ENCODE results near the gene FREM1. TPM values are rescaled to one million over a fixed set of nuclear protein-coding genes. Genes with fewer than 3 reads are reported as not detected.

FREM1 gene
- total RNA-seq, 4 donors from 2014 or later = 2.2 to 12.7 (median 5.7) TPM

DNA sequence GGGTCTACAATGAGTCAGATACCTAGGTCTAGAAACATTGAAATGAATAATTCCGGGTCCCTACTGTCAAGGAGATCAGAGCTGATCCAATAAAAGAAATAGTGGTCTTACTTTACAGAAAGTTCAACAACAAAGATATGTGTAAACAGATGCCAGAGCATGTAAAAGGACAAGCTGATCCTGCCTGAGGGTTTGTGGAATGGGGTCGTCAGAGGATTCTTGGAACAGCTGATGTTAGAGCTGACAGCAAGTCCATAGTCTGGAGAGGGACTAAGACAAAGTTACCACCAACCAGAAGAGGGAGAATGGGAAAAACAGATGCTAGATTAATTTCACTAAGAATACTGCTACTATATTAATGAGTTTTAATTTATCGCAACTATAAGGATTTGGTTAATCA lies 71.5 kb downstream of the FREM1 start:
- DNase-seq = no peak
- Histone ChIP-seq H3K4me3 (no peak overlapping the region), H3K9me3 (no peaks in the 10 kb centered on the region), H3K36me3 (no peaks in the 10 kb centered on the region), H3K4me1 (no peaks in the 10 kb centered on the region), H3K27ac (no peak overlapping the region), H3K27me3 (no peaks in the 10 kb centered on the region)
- 71 to 83% methylated on average over 2 to 3 of the region's 3 CpGs for WGBS, 2 donors (ENCODE audit: low coverage in 1 of 2)
- in situ Hi-C loops (cut with MboI; ENCODE audit: low pct_ligation_motif_present in 1 of 4, low pct_unique_long_range_greater_than_20kb in 1 of 4, low sequenced_read_pairs in 3 of 4) = no loop called here
- TF ChIP-seq POLR2A (IDR thresholded peaks at IDR 0.05) = no peak
- TF ChIP-seq POLR2AphosphoS5 (IDR thresholded peaks at IDR 0.05) = no peak
- TF ChIP-seq, protein P1, sequence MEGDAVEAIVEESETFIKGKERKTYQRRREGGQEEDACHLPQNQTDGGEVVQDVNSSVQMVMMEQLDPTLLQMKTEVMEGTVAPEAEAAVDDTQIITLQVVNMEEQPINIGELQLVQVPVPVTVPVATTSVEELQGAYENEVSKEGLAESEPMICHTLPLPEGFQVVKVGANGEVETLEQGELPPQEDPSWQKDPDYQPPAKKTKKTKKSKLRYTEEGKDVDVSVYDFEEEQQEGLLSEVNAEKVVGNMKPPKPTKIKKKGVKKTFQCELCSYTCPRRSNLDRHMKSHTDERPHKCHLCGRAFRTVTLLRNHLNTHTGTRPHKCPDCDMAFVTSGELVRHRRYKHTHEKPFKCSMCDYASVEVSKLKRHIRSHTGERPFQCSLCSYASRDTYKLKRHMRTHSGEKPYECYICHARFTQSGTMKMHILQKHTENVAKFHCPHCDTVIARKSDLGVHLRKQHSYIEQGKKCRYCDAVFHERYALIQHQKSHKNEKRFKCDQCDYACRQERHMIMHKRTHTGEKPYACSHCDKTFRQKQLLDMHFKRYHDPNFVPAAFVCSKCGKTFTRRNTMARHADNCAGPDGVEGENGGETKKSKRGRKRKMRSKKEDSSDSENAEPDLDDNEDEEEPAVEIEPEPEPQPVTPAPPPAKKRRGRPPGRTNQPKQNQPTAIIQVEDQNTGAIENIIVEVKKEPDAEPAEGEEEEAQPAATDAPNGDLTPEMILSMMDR (IDR thresholded peaks at IDR 0.05) = no peak
- no peak for TF ChIP-seq EP300 (IDR thresholded peaks at IDR 0.05; ENCODE audit: low read depth)
- intact Hi-C loops (cut with DNase I; ENCODE audit: low total_unique reads) = no loop called here

DNA sequence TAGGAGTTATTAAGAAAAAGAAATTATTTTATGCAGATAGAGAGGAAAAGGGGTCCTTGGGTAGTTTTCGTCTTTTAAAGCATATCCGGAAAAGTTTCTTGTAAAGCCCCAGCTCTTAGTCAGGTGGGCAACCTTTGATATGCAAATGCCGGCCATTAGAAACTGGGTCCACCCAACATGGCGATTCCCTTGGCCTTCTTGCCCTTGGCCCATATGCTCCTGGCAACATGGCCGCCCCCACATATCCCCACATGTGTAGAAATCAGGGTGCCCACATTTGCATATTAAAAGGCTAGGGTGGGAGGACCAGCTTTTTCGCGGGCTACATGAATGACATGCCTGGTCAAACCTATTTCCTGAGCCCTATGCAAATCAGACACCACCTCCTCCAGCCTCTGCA lies 73.3 kb downstream of the FREM1 start:
- 93 to 95% methylated on average over 3 to 7 of the region's 7 CpGs for WGBS, 2 donors (ENCODE audit: low coverage in 1 of 2)
- no peak for TF ChIP-seq POLR2AphosphoS5 (IDR thresholded peaks at IDR 0.05)
- no peak for TF ChIP-seq POLR2A (IDR thresholded peaks at IDR 0.05)
- TF ChIP-seq, protein P1 (IDR thresholded peaks at IDR 0.05) = no peak
- TF ChIP-seq EP300 (IDR thresholded peaks at IDR 0.05; ENCODE audit: low read depth) = no peak
- H3K27me3 ChIP-seq = no peaks in the 10 kb centered on the region
- H3K4me1 ChIP-seq = no peaks in the 10 kb centered on the region
- no peaks in the 10 kb centered on the region for H3K36me3 ChIP-seq
- no peak overlapping the region for H3K27ac ChIP-seq
- in situ Hi-C loops (cut with MboI; ENCODE audit: low pct_ligation_motif_present in 1 of 4, low pct_unique_long_range_greater_than_20kb in 1 of 4, low sequenced_read_pairs in 3 of 4) = no loop called here
- intact Hi-C loops (cut with DNase I; ENCODE audit: low total_unique reads) = no loop called here
- no peak overlapping the region for H3K4me3 ChIP-seq
- no peaks in the 10 kb centered on the region for H3K9me3 ChIP-seq
- no peak for DNase-seq

DNA sequence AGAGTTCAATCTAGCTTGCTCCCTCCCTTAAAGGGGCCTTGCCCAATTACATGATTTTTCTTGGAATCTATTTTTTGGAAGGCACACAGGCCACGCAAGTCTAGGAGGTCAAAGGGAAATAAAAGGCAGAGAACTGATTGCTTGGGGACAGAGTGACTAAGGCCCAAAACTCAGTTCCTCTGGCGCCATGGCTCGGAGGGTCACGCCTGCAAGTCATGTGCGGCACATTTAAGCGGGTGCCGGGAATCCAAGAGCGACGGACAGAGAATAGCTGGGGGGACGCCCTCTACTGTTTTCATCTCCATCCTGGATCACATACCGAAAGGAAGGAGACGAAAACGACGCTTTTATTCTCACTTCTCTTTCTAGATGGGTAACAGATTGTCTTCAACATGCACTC lies 78.6 kb downstream of the FREM1 start:
- Histone ChIP-seq H3K9me3 (no peaks in the 10 kb centered on the region), H3K27ac (no peak overlapping the region), H3K4me1 (no peaks in the 10 kb centered on the region), H3K36me3 (no peaks in the 10 kb centered on the region), H3K4me3 (no peak overlapping the region), H3K27me3 (no peaks in the 10 kb centered on the region)
- intact Hi-C loops (cut with DNase I; ENCODE audit: low total_unique reads) (no loop called here), in situ Hi-C loops (cut with MboI; ENCODE audit: low pct_ligation_motif_present in 1 of 4, low pct_unique_long_range_greater_than_20kb in 1 of 4, low sequenced_read_pairs in 3 of 4) (no loop called here)
- DNase-seq = no peak
- TF ChIP-seq, protein P1 (IDR thresholded peaks at IDR 0.05) = no peak
- TF ChIP-seq POLR2AphosphoS5 (IDR thresholded peaks at IDR 0.05) (no peak), POLR2A (IDR thresholded peaks at IDR 0.05) (no peak), EP300 (IDR thresholded peaks at IDR 0.05; ENCODE audit: low read depth) (no peak)
- 87 to 97% methylated on average over 5 to 14 of the region's 14 CpGs for WGBS, 2 donors (ENCODE audit: low coverage in 1 of 2)

DNA sequence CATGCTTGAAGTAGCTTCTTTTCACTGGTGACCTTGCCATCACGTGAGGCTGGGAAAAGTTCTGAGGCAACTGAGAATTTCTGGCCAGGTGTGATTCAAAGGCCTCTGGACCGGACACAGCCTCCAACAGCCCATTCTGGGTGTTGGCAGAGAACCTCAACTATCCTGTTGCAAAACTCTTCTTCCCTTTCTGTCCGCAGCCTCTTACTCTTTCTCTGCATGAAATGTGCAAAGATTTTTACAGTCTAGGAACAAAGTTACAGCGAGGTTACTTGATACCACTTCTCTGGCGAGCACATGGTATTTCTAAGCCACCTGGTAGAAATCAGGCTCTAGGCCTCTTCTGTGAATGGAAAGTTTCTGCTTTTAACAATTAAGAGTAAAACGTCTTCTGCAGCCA lies 79.2 kb downstream of the FREM1 start:
- H3K4me3 ChIP-seq = no peak overlapping the region
- H3K9me3 ChIP-seq = no peaks in the 10 kb centered on the region
- no peaks in the 10 kb centered on the region for H3K36me3 ChIP-seq
- H3K4me1 ChIP-seq = no peaks in the 10 kb centered on the region
- H3K27me3 ChIP-seq = no peaks in the 10 kb centered on the region
- WGBS, 2 donors (ENCODE audit: low coverage in 1 of 2) = 84 to 88% methylated on average over 4 to 6 of the region's 6 CpGs
- TF ChIP-seq EP300 (IDR thresholded peaks at IDR 0.05; ENCODE audit: low read depth) = no peak
- TF ChIP-seq POLR2A (IDR thresholded peaks at IDR 0.05) = no peak
- TF ChIP-seq, protein P1 (IDR thresholded peaks at IDR 0.05) = no peak
- no peak for TF ChIP-seq POLR2AphosphoS5 (IDR thresholded peaks at IDR 0.05)
- in situ Hi-C loops (cut with MboI; ENCODE audit: low pct_ligation_motif_present in 1 of 4, low pct_unique_long_range_greater_than_20kb in 1 of 4, low sequenced_read_pairs in 3 of 4) (no loop called here), intact Hi-C loops (cut with DNase I; ENCODE audit: low total_unique reads) (no loop called here)
- H3K27ac ChIP-seq = no peak overlapping the region
- no peak for DNase-seq
